Neural progenitor cell (in vitro differentiated cells): Measurements from ENCODE around the gene IPCEF1.

Source experiments
- EZH2 ChIP-seq: fragments of 200-600 bp; sonication (generic); IDR thresholded peaks from 2 replicates; pipeline ENCODE4 v1.6.1; 2017; ENCODE audit warnings: antibody characterized with exemption, mild to moderate bottlenecking, moderate library complexity
- EZH2phosphoT487 ChIP-seq: fragments of 200-600 bp; sonication (generic); IDR thresholded peaks from 2 replicates; pipeline ENCODE4 v1.6.1; 2017; ENCODE audit warnings: antibody characterized with exemption
- TF ChIP-seq, protein P1 (sequence below): fragments of 200-600 bp; sonication (generic); IDR thresholded peaks from 2 replicates; pipeline ENCODE4 v1.5.1; 2017; ENCODE audit warnings: antibody characterized with exemption, mild to moderate bottlenecking

DNA sequence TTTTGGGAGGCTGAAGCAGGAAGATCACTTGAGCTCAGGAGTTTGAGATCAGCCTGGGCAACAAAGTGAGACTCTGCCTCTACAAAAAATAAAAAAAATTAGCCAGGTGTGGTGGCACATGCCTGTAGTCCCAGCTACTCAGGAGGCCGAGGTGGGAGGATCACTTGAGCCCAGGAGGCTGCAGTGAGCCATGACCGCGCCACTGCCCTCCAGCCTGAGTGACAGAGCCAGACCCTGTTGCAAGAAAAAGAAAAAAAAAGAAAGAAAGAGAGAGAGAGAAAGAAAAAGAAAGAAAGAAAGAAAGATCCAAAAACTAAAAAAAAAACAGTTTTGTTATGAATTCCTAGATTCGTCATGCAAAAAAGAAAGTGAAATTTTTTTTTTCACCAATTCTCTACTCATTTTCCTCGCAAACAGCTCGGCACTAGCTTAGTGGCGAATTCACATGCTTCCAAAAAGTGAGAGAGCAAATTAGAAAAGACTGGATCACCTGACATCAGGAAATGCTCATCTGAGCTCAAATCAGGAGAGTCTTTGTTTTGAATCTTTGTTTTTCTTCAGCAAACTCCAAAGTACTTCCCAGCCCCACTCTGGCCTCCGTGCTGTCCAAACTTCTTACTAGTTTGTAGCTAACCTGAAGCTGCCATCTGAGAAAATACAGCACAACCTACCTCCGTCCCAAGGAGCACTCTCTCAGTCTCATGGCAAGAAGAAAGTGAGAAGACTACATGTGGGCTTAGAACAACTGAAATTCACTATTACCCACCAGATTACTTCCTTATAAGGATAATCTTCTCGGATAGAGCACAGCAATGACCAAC lies 27.0 kb downstream of the IPCEF1 start:
- TF ChIP-seq, protein P1, sequence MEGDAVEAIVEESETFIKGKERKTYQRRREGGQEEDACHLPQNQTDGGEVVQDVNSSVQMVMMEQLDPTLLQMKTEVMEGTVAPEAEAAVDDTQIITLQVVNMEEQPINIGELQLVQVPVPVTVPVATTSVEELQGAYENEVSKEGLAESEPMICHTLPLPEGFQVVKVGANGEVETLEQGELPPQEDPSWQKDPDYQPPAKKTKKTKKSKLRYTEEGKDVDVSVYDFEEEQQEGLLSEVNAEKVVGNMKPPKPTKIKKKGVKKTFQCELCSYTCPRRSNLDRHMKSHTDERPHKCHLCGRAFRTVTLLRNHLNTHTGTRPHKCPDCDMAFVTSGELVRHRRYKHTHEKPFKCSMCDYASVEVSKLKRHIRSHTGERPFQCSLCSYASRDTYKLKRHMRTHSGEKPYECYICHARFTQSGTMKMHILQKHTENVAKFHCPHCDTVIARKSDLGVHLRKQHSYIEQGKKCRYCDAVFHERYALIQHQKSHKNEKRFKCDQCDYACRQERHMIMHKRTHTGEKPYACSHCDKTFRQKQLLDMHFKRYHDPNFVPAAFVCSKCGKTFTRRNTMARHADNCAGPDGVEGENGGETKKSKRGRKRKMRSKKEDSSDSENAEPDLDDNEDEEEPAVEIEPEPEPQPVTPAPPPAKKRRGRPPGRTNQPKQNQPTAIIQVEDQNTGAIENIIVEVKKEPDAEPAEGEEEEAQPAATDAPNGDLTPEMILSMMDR: no peak
- TF ChIP-seq EZH2phosphoT487: no peak
- no peak for TF ChIP-seq EZH2
